HG03025 (cell line): ENCODE data around the gene RFX4.

Experiments used
- ATAC-seq: cut with Tn5 transposase; IDR thresholded peaks from one replicate; pipeline ENCODE4 v1.9.1; 2021; ENCODE audit warnings: mild to moderate bottlenecking, moderate library complexity; ENCODE audit not compliant: unreplicated experiment, low FRiP score

Gene RFX4

DNA sequence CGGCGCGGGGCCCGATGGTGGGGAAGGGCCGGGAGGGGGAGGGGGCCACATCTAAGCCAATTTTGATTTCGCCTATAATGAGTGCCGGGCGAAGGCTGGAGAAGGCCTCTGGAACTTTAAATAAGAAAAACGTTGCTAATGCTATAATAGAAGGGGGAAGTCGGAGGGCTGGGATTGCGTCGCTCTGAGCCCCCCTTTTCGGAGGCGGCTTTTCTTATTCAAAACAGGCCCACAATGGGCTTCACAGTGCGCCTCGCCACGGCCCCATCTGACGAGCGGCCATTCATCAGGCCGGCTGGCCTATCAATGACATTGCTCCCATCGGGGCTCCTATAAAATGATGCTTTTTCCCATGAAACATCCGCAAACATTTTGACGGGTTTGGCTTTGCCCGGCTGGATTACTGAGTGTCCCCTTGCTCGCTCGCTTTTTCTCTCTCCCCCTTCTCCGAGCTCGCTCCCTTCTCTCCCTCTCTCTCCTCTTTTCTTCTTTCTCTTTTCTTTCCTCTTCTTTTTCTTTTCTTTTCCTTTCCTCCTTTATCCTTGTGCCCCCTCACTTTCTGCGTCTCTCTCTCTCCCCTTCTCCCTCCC is at the start of gene RFX4:
Gene RFX4, plus strand, starts transcription at position 364 of the 590 bp plus-strand sequence. CDS start 317 bp downstream, outside the sequence.
- ATAC-seq, result no peak

DNA sequence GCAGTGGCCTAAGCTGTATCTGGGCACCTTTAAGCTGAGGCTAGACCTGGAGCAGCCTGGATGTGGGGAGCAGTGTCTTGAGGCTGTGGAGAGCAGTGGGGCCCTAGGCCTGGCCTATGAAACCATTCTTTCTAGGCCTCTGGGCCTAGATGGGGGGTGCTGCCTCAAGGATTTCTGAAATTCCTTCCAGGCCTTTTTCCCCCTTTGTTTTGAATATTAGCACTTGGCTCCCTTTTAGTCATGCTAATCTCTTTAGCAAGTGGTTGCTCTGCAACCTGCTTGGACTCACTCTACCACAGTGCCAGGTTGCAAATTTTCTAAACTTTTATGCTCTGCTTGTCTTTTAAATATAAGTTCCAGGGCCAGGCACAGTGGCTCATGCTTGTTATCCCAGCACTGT is 41.6 kb upstream of the RFX4 start:
- ATAC-seq, result no peak

DNA sequence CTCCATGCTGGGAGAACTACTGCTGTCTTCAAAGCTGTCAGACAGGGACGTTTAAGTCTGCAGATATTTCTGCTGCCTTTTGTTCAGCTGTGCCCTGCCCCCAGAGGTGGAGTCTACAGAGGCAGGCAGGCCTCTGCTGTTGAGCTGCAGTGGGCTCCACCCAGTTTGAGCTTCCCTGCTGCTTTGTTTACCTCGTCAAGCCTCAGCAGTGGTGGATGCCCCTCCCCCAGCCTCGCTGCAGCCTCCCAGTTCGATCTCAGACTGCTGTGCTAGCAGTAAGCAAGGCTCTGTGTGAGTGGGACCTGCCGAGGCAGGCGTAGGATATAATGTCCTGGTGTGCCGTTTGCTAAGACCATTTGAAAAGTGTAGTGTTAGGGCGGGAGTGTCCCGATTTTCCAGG is 31.4 kb upstream of the RFX4 start:
- no peak for ATAC-seq

DNA sequence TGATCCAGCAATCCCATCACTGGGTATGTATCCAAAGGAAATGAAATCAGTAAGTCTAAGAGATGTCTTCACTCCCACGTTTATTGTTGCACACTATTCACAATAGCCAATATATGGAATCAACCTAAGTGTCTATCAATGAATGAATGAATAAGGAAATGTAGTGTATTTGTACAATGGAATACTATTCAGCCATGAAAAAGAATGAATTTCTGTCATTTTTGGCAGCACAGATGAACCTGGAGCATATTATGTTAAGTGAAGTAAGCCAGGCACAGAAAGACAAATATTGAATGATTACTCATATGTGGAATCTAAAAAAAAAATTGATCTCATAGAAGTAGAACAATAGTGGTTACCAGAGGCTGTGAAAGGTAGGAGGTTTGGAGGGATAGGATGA is 30.6 kb upstream of the RFX4 start:
- ATAC-seq, result no peak

DNA sequence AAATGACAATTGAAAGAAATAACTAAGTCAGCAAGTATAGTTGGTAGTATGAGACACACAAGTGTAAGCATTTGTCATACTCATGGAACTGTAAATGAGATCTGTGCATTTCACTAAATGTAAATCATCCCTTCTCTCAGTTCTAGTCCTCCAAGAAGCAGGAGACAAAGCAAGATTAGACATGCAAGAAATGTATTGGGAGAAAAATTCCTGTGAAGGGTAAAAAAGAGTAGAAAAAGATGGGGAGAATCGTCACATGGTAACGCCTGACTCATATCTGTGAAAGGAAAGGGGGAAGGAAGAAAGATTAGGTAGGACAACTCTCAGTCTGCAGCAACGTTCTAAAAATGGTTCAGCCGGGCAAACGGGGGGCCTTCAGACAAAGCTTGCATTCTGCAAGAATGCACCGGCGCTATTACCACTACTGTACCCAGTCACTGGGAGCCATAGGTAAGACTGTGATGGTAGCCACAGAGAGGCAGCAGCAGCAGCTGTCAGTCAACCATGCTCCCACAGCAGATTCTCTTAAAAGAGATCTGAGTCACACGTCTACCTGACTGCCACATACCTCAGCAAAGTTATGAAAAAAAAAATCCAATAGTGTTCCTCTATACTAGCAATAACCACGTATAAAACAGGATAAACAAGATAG is 18.0 kb upstream of the RFX4 start:
- ATAC-seq, result no peak

DNA sequence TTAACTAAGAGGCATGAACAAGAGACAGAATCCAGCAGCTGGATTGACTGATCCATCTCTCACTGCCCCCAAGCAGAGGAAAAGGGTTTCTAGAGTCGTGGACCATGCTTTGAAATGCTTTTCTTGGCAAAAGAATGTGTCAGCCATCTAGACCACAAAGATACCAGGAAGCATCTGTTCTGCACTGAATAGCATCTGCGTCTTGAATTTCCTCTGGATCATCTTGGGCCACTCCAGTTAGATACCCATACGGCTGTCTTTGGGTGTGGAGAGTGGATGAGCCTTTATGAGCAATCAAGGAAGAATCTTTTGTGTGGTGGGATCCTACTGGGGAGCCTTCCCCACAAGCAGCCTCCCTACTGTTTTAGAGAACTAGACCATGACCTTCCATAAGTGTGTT is 16.0 kb upstream of the RFX4 start:
- no peak for ATAC-seq

DNA sequence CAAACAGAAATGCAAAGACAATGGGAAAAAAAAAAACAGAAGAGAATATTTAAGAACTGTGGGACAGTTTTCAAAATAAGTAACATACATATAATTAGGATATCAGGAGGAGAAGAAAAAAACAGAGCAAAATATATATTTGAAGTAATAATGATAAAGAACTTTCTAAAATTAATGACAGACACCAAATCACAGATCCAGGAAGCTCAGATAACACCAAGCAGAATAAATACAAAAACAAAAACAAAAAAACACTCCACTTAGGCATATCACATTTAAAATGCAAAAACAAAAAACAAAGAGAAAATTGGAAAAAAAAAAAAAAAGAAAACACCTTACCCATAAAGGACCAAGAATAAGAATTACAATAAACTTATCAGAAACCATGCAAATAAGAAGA is 9.6 kb upstream of the RFX4 start:
- no peak for ATAC-seq

DNA sequence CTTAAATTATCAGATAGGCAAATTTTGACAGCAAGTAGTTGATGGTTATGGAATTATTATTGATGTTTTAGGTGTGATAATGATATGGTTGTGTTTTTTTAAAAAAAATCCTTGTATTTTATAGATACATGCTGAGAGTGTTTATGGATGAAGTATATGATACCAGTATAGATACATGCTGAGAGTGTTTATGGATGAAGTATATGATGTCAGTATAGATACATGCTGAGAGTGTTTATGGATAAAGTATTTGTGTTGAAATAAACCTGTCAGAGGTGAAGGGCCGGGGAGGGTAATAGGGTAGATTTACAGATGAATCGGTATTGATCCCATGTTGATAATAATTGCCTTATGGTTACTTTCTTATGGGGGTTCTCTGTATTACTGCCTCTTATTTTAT is 6.0 kb upstream of the RFX4 start:
- ATAC-seq, result no peak

DNA sequence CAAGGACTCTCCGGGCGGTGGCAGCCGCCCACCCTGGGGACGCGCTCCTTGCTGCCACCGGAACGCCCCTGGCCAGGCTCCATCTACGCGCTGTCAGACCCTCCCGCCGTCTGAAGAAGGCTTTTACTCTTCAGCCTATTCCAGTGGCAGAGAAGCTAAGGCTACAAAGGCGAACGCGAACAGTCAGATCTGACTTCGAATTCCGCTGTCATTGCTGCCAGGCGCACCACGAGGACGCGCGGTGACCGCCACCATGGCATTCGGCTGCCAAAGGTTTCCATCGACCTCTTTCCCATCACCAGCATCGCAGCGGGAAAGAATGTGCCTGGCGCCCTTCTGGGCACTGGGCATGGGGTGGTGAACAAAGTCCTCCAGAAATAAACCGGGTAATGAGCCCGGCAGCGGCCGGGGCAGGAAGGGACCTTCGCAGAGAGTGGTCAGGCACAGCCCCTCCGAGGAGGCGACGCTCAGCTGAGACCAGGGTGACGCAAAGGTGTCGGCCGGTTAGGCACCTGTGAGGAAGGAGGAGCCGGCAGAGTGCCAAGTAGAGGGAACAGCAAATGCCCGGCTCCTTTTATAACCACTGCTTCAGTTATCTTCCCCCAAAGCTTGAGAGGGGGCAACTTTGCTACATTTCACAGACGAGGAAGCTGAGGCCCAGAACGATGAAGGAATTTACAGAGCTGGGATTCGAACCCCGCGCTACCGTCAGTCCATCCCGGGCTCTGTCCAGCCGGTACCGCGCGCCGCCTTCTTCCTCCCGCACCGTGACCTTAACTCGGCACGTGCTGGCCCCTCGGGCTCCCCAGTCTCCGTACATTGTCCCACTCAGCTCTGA is 1.9 kb upstream of the RFX4 start:
- ATAC-seq, result no peak

DNA sequence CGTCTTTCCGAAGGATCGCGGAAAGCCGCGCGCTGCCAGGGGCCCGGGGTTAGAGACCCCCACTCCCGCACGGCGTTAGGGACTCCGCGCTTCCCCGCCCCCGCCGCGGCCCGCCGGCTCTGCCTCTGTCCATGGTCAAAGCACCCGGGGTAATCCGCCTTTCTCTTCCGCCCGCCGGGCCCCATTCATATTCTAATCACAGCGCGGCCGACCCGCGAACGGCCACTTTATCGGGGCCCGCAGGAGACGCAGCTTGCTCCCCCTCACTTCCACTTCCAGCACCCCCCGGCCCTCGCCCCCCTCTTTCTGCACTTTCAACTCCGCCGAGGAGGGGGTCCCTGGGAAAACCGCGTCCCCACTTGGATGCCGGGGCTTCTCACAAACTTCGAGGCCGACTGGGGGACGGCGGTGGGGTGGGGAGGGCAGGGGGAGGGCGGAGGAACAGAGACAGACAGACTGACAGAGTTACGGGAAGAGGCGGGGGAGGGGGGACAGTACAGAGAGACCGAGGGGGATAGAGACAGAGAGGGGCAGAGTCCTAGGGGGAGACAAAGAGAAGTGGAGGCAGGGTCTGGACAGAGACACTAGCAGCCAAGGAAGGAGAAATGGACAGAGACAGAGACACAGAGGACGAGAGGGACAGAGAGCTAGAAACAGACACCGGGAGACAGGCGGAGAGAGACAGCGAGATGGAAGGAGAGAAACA is 1.1 kb upstream of the RFX4 start:
- no peak for ATAC-seq

DNA sequence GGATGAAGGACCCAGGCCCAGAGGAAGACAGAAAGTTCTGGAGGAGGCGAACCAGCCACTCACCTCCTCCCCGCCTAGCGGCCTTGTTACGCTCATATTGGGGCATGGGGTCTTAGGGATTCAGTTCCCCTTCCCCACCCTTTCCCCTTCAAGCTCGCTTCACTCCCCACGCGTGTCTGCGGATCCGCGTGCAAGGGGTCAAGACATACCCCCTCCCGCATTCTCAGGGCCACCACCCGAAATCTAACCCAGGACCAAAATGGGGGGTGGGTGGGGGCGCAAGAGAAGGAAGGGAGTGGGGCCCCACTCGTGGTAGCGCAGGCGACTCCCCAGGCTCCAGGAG is 584 bp upstream of the RFX4 start:
- no peak for ATAC-seq

DNA sequence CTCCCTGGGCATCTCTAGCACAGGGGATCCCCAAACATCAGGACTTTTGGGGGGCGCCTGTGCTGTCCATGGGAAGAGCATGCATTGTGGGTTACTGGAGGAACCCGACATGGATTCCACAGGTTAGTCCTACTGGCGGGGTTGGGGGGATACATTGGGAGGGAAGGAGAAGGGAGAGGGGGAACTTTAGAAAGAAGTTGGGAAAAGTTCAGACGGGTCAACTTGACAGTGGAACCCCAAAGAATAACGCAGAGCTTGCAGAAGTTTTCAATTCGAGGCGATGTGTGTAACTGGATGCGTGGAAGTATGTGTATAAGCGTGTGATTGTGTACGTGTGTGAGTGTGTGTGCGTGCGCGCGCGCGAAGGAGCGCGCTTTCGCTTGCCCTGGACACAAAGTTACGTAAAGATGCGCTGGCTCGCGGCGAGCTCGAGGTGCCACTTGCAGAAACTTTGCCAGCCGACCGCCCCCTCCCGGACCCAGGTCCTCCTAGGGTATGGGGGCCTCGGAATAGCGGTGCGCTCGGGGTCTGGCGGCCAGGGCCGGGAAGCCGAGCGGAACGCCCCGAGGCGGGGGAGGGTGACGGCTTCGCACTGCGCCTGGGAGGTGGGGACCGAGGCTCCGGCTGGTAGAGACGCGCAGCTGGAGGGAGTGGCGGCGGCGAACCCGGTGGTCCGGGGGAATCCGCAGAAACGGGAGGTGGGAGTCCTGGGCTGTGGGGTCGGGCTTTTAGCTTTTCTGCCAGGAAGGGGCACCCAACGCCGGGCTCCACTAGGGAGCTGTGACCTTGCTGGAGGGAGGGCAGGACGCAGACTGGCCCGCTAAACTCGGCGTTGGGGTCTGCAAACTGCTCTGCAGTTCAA is 669 bp downstream of the RFX4 start:
- ATAC-seq, result no peak

DNA sequence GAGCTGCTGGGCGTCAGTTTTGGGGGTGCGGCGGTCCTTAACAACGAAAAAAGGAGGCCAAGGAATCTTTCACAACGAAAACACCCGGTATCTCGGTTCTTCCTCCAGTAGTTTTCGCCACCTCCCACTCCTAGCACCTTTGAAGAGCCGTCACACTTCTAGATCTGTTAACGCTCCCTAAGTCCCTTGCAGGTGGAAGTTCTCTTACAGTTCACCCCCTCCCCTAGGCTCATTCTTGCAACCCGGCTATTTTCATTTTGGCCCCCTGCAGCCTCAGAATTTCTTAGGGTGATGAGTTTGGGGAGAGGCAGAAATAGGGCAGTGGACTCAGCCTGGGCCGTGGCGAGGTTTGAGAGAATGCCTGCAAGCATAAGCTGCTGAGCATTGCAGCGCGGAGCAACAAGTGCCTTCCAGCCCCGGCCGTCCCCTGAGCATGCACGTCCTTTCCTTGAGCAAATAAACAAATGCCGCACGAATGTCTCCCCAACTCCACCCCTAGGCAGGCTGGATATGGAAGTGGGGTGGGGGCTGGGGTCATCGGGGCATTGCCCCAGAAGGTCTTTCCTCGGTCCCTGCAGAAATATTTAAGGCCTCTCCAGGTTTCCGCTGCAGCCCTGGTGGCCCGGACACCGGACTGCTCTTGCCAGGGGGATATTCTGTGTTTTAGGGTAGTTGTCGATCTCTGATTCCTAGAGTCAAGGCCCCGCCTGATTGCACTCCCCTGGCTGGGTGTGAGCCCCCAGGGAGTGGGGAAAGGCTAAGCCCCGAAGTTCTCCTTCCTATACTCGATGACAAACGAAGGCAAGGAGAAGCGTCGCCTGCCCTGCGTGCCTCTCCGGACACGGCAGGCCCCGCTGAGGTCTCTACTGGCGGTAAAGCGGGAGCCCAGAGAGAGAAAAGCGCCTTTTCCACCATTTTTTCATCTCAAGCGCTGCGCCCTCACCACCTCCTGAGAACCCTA is 1.6 kb downstream of the RFX4 start:
- no peak for ATAC-seq

DNA sequence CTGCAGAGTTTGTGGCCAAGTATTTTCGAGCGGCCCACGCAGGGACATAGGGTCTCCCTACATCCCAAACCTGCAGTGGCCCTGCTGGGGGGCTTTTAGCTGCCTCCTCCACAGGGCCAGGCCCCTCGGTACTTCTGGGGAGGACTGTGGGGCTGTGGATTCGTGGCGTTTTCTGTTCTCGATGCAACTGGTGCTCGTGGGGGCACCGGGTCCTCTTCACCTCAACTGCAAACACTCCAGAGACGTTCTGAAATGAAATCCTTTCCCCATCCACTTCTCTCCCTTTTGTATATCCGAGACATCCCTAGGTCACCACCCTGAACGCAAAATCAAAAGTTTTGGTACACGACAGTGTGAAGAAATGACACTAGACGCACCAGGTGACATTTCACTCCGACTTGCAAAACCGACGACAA is 2.3 kb downstream of the RFX4 start:
- ATAC-seq, result no peak

DNA sequence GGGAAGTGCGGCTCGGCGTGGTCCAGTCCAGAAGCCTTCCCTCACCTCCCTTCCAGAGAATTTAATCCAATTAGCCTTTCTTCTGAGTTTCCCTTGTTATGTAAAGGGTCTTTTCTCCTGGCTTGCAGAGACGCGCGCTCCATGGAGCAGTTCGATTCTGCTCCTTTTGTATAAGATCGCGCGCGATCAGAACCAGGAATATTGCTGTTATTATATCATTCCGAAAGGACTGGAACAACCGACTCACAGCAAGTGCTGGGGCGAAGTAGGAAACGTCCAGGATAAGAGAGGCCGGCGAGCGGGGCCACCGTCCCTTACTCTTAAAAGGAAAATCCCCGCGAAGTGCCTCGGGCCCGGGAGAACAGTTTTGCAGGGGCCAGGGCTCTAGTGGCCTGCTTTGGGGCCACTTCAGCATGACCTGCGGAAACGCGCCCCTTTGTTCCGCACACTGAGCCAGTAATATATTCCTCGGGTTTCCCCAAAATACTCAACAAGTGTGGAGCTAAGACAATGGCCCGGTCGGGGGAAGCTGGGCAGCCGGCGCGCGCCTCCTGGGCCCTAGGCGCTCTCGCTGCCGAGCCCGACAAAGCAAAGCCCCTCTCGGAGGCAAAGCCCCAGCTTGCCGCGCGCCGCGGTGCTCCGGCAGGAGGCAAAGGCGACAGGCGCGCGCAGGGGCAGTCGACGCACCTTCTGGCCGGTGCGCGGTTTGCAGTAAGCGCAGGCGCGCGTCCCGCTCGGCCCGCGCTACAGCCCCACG is 2.9 kb downstream of the RFX4 start:
- no peak for ATAC-seq

DNA sequence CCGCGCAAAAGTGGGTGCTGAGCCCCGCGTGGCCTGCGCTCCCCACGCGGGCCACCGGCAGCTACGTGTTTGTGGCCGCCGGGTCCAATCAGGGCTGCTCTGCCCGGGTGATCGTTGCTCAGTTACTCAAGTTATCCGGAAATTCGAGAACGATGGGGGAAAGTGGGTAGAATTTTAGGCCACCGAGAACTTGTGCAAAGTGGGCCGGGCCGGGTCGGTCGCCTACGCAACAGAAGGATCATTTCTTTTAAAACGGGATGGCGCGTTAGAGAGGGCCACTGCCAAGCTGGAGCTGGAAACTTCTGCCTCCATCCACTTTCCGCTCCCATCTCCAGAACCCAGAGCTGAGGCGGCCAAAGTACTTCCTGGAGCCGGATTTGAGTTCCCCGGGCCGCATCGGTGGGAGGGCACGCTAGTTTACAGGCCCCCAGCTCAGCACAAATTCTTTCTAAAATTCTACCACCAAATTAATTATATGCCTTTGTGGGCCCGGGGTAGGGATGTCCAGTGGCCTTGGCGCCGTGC is 3.5 kb downstream of the RFX4 start:
- no peak for ATAC-seq

DNA sequence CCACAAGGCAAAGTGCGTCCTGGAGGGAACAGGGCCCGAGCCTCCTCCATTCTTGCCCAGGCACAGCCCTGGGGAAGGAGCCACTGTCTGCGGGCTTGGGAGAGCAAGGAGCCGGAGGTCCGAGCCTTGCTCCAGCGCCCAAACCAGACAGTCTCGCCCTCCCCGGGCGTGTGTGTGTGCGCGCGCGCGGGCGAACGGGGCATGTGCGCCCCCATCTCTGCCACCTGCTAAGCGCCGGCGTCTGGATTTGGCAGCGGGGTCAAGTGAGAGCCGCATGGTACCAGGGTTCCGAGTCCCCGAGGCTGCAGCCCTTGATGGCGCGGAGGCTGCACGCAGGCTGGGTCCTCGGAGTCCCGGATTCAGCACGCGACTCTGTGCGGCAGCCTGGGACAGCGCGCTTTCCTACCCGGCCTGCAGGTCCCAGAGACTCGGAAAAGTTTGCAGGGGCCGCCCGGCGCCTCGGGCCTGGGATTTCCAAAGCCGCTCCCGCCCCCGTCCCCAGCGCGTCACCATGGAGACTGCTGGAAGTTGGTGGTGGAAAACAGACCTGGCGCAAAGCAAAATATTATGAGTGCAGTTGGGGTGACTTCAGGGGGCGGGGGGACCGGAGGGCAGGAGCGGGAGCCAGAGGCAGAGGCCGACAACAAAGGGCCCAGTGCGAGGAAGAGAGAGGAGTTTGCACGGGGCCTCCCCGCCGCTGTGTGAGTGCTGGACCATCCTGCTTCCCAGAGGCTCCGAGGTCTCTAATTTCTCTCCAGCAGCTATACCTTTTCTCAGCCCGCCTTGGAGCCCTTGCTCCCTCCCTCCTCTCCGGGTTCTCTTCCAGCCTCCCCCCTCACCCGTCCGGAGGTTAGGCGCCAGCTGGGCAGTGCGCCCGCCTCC is 4.2 kb downstream of the RFX4 start:
- no peak for ATAC-seq
